Sciatic nerve (tissue), 2 donors: ENCODE measurements around the gene OPCML. TPM values are rescaled to one million over a fixed set of nuclear protein-coding genes. Genes with fewer than 3 reads are reported as not detected.

Source experiments
- ATAC-seq: fragments of 200-7000 bp; cut with Tn5 transposase; one replicate; pipeline ENCODE4 v1.9.1; 2020; ENCODE audit warnings: mild to moderate bottlenecking, moderate library complexity
- DNase-seq: peaks from one replicate; pipeline ENCODE4 v3.0.0-alpha.2; 2020; ENCODE audit warnings: low spot score
- intact Hi-C: fragments of 100-400 bp; cut with DNase I; formaldehyde crosslinking; loops from one replicate; pipeline ENCODE4 v1.14.2; 2022
- total RNA-seq: library from RNA; stranded (reverse); fragmentation: NEBNext Ultra II Directional; extraction: Animal tissue kit (Norgen Biotek cat#: 25700); gene quantifications from one replicate; pipeline ENCODE4 v1.2.1, GENCODE V29; 2021
- donor health status: DM: no; HTN: no; CAD: no.
- donor health status: DM: no; HTN: no; CAD: no.

OPCML gene
- total RNA-seq, 1 donor from 2014 or later = 4.5 TPM

DNA sequence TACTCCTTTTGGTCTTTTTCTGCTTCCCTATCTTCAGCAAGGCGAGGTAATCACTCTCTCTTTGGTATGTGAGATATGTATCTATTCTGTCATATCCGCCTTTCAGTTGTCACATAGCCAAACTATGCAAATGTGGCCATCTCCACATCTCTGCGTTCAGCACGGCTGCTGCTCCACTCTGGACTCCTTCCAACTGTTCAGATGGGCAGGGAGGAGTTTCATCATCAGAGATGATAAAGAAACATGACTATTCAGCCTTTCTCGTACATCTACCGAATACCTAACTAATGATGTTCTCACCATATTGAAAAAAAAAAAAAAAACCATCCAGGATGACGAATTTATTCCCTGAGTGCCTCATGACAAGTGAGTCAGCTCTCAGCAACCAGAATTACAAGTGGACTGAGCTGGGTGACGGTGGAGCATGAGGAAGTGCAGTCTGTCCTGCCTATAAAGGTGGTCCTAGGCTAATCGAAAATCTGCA is 899.6 kb downstream of the OPCML start:
- ATAC-seq (no peak), DNase-seq (no peak)
- intact Hi-C loops = no loop called here

DNA sequence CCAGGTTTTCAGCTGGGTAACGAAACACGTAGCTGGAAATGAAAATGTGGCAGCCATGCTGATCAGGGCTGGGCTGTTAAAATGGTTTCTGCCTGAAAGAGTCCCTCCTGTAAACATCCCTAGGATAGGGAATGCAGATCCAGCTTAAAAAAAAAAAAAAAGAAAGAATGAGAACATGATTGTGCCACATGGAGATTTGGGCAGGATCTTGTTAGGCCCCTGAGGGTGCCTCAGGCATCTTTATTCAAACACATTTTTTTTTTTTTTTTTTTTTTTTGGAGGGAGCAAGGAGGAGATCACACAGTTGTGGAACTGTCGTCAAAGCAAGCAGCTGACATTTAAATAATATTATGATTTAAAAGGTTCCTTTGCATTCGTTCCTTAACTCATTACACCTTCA is 900.3 kb downstream of the OPCML start:
- DNase-seq (no peak), ATAC-seq (no peak)
- intact Hi-C loops = no loop called here

DNA sequence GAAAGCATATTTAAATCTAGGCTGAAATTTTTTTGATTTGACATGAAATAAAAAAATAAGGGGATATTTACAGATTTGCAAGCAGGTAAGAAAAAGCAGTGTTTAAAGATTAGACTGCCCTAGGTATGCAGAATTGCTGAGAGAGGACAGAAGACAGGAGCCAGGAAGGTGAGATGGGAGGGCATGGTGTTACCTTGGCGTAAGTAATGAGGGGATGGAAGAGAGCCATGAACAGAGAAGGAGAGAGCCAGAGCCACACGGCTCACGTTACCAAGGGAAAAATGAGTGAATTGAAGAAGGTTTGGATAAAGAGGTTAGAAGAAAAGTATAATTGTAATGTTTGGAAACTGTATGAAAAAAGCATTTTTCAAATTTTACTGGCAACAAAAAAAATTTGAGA is 904.3 kb downstream of the OPCML start:
- no peak for ATAC-seq
- intact Hi-C loops = no loop called here
- no peak for DNase-seq

DNA sequence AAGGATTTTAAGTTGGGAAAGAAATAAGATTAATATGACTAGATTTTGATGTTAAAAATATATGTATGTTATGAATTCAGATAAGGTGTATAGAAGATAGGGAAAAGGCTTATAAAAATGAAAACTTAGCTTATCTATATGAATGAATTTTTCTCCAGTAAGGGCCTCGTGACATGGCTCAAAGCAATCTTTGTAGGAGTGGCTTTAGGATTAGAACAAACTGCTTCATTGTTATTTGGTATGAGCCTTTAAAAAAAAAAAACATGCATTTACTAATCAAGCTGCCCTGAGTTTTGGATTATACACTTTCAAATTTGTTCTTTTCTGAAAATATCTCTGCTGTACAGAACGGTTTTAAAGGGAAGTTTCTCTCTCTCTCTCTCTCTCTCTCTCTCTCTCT is 905.9 kb downstream of the OPCML start:
- ATAC-seq (no peak), DNase-seq (no peak)
- intact Hi-C loops = no loop called here

DNA sequence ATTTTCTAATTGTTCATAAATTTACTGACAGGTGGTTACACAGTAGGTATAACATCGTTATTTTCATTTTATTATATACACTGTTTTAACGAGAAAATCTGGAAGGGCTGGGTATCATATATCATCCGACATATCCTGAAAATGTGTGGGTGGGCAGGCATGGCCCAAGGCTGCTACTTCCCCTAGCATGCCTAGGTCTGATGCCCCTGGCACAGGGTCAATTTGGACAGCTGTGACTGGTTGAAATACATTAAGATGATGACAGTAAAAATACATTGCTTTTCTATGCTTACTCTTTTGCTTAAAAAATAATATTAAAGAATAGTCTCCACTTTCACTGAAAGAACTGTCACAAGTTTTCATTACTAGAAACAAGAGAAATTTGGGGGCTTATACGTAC is 908.8 kb downstream of the OPCML start:
- no peak for ATAC-seq
- intact Hi-C loops = no loop called here
- no peak for DNase-seq

DNA sequence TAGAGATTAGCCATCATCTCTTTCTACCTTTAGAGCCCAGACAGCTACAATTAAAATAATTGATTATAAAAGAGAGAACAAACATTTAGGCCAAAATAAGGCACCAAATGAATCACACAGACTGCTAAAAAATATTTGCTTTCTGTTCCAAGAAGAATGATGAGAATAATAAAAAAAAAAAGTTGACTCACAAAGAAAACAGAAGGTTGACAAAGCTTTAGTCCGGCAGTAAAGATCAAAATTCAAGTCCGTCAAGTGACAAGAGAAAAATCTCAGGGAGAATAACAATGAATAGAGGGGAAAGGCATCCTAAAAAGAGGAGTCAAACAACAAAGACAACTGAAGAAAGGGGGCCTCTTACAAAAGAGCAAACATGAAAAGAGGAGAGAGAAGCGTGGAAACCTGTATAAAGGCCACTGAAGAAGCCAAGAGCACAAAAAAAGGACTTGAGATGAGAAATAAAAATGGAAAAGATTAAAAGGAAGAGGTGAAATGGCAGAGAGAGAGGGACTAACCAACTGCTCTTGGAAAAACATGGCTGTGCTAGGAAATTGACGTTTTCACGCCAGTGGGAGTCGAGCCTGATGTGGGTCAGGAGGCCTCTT is 910.2 kb downstream of the OPCML start:
- ATAC-seq (no peak), DNase-seq (no peak)
- intact Hi-C loops = no loop called here

DNA sequence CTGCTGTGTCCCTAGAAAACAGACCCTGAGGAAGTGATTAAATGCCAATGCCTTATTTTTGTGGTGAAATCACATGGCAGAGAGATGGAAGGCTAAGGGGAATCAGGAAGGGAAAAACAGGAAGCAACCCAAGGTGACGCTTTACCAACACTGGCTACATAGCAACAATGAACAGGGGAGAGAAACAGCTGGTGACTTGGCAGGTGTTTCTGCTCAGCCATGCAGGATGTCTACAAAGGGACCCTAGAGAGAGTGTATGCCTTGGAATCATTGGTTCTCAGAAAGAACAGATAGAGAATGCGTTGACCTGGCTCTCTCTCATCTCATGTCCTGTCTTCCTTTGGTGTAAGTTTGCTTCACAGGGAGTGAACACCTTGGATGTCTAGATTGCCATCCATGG is 911.9 kb downstream of the OPCML start:
- ATAC-seq = no peak
- no peak for DNase-seq
- intact Hi-C loops = no loop called here

DNA sequence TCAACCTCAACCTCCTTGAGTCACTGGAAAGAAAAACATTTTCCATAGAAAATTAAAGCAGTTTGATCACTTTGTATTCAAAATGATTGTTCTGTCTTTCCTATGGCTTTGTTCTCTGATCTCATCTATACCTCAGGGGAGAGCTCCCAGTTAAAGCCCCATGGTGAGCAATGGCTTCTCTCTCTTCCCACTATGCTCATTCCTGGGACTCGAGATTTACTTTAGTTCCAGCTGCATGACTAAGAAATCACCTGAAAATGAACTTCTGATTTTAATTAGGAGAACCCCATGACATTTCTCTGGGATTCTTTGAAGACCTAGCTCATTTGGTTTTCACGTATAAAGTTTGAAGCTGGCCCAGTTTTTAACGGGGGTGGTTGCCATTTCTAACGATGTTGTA is 921.5 kb downstream of the OPCML start:
- ATAC-seq (no peak), DNase-seq (no peak)
- intact Hi-C loops = no loop called here

DNA sequence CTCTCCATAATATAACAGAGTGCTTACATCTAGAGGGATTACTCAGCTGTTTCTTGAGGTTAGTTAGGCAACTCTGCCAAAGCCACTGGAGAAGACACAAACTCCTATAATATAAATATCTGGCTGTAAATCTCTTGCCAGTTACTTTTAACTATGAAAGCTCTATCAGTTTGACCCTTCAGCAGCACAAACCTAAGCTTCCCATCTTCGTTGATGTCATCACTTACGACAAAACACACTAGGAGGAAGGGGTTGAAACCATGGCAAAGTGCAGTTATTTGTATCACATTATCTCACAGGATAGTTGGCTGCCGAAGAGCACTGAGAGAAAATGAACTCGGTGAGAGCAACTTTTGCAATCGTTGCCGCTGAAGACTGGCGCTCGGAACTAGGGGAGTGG is 922.1 kb downstream of the OPCML start:
- ATAC-seq (no peak), DNase-seq (no peak)
- intact Hi-C loops = no loop called here

DNA sequence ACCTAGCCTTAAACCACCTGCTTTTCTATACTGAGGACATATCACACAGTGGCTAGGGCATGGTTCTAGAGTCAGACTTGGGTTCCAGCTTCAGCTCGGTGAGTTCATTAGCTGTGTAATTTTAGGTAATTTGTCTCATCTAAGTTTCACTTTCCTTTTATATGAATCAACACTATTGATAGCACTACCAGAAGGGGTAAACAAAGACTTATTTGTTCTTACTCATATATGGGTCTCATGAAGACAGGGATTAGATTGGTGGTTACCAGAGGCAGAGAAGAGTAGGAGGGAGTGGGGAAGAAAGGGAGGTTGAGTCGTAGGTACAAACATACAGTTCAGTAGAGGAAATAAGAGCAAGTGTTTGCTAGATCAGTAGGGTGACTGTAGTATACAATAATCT is 924.7 kb downstream of the OPCML start:
- no peak for ATAC-seq
- DNase-seq = no peak
- intact Hi-C loops = no loop called here

DNA sequence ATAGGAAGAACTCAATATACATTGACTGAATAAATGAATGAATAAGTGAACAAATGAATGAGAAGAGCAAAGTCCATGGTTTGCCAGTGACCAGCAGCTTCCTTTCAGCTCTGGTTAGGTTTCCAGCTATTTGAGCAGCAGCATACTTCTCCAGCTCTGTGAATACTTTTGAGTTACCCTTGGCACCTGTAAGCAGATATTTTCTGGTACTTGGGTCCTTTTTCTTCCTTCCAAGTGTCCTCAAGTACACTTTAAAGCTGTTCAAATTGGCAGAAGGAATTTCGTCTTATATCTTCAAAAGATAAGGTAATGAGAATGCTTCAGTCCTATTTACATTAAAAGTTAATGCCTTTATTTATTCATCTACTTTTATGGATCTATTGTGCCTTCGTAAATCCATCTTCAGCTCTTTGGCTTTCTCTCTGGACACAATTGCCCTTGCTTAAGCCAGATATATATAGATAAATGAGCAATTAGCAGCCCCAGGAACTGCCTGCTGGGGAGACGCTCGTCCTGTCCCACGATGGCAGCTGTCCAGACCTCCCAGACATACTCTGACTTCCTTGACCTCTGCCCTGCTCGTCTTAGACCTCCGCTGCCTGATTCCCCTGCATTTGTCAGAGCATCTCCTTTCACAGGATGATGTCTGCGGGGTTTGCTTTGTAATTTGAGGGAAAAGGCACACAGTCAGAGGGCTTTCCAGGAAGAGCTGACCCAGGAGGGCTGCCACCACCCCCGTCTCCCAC is 926.3 kb downstream of the OPCML start:
- no peak for DNase-seq
- no peak for ATAC-seq
- intact Hi-C loops = no loop called here

DNA sequence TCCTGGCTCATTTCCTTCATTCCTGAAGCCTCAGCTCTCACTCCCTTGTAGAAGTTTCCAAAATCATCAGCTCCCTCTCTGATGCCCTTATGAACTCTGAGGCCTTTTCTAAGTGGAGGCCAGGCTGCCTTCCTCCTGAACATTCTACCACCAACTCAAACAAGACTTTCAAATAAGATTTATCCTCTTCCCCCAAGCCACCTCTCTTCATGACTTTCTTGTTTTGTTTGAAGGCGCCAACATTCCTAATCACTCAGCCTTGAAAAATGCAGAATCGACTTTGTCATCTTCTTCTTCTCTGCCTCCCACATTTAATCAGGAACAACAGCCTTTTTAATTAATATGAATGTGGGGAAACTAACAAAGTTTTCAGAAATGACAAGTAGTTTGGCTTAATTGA is 927.9 kb downstream of the OPCML start:
- no peak for DNase-seq
- intact Hi-C loops = no loop called here

DNA sequence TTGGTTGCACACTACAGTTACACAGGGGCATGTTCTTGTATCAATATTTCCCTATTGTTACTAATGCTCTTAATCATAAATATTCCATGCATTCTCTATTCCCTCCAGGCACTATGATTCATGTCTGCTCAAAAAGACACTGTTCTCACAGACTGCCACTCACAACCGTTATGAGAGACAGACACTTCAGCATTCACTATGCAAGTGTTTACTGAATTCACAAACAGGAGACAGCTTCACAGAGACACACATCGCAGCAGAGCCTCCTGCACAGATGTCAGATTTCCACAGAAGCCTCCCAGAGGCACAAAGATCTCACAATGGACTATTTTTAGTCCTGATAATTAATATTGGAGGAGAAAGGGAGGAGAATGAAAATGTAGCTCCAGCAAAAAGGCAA is 930.4 kb downstream of the OPCML start:
- DNase-seq = no peak
- intact Hi-C loops = no loop called here
- no peak for ATAC-seq

More for the DNA sequence above, 927.9 kb downstream of the OPCML start:
- ATAC-seq = no peak

DNA sequence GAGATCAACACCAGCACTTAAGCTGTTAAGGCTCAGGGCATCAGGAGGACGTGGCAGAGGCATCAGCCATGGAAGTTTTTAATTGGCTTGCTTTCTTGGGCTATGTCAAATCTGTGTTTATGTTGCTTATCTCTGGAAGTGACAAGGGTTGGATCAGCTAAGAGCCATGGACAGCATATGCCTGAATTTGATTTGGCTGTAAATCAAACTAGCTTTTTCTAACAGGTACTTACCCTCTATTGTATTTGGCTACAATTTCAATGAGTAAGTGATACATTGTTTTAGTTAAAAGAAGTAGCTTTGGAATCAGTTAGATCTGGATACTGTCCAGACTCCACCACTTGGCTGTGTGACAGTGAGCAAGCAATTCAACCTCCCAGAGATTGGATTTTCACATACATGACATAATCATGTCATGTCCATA is 936.6 kb downstream of the OPCML start:
- intact Hi-C loops = no loop called here
- no peak for ATAC-seq

DNA sequence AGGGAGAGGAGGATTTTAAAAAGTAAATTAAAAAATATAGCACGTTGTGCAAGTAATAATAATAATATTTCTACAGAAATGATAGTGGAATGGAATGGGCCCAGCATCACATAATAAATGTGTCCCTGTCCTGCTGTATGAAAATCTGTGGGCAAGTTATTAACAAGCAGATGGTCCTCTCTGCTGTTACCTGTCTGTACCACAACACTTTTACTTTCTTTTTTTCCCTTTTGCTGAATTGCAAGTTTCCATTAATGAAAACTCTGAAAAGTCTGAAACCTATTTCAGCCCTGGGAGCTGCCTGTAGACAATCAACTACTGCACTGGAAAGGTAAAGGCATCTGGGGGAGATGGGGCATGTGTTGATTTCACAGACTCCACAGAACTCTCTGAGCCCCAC is 937.1 kb downstream of the OPCML start:
- ATAC-seq = no peak
- DNase-seq = no peak
- intact Hi-C loops = no loop called here

More for the DNA sequence above, 936.6 kb downstream of the OPCML start:
- no peak for DNase-seq

DNA sequence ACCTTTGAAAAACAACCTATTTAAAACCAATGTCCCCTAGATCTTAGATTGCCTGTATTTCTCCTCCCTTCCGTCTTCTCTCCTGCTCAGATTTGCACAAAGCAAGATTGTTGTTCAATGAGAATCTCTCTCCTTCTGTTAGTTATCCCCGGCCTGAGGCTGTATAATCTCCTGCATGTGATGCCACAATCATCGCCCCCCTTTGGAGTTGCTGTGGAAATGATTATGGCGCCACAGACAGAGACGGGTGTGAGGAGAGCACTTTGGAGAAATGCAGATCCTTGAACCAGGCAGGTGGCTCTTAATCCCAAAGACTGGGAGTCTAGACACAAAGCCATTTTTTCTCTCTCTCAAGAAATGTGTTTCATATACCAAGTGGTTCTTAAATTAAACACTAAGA is 941.3 kb downstream of the OPCML start:
- DNase-seq = no peak
- intact Hi-C loops = no loop called here
- no peak for ATAC-seq

DNA sequence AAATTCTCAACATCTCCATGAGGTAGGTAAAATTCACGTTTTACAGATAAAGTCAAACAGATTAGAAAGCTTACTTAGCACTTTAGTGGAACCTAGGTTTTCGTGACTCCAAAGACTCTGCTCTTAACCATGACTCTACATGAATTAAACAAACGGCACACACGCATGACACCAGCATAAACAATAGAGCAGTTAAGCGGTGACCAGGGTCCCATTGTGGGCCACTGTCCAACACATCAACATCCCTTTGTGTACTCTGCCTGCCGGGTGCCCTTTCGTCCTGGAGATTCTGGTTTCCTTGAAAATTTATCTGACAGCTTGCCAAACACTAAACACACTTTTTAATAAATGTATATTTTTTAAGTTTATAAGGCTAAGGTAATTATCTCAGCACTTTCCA is 941.7 kb downstream of the OPCML start:
- DNase-seq = no peak
- no peak for ATAC-seq

DNA sequence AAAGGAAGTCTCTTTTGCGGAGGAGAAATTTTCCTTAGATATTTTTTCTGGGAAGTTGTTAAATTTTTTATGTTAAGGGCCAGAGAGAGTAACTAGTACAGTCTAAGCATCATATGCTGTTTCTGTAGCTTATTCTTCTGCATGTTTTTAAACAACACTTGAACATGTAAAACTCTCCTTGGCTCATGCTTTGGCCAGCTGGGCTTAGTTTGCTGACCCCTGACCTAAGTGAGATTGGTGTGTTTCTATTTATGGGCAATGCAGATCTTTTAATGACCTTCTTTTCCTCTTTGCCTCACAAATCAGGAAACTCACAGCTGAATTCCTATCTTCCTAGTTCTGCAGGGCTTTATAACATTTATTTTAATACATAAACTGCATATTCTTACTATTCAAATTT is 942.5 kb downstream of the OPCML start:
- intact Hi-C loops = no loop called here
- ATAC-seq (no peak), DNase-seq (no peak)

More for the DNA sequence above, 941.7 kb downstream of the OPCML start:
- intact Hi-C loops = no loop called here

DNA sequence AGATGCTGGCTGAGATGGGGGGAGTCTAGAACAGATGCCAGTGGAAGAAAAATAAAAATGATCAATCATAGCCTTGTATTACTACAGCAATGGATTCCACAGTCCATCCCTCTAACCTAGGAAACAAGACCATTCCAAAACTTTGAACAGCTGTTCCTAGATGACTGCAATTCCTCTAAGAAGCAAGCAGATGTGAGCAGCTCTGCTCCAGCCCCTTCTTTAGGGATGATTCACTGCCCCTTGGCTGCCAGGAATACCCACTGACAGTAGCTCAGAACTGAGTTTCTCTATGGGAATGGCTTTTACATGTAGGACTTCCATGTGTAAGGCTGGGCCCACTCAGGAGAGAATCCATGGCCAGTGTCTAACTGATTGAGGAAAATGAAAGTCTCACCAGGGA is 943.9 kb downstream of the OPCML start:
- intact Hi-C loops = no loop called here
- DNase-seq = no peak
- no peak for ATAC-seq

DNA sequence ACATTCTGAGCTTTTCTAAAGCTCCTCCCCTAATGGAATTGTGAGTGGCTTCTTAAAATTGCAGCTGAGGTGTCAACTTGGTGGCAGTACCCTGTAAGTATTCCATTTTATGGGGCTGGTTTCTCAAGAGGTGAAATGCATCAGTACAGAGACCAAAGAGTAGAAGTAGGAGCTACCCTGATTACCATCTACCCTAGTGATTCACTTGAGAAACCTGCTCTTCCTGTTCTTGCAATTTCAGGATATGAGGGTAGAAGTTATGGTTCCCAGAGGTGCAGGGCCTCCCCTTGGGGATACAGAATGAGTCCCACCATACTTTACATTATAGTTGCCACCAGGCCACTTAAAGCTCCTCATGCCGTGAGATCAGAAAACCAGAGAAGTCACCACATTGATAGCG is 944.6 kb downstream of the OPCML start:
- no peak for DNase-seq
- no peak for ATAC-seq
- intact Hi-C loops = no loop called here

DNA sequence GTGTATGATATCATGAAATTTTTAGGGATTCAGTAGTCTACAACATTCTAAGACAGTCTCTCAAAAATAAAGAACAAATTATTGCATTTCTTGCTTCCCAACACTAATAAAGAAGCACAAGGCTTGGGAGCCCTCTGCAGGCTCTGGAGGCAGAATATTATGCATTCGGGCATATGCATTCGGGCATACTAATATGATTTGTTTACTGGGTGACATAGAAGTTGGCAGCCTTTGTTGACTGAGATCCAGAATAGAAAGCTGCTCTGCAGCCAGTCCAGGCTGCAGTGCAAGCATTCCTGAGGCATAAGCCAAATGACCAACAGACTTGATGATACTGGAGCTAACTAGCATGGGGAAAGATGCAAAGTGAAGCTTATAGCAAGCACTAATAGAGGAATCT is 945.5 kb downstream of the OPCML start:
- DNase-seq (no peak), ATAC-seq (no peak)
- intact Hi-C loops = no loop called here
